Kidney epithelial cell (primary cell): ENCODE data around the gene LRRFIP1. TPM values are rescaled to one million over a fixed set of nuclear protein-coding genes. Genes with fewer than 3 reads are reported as not detected.

Experiments
- DNase-seq: peaks from one replicate; pipeline ENCODE4 v3.0.0-alpha.2; 2010; ENCODE audit warnings: low read depth
- H3K27me3 ChIP-seq: 2 replicates; pipeline ENCODE4 v1.6.0; 2011; ENCODE audit warnings: low read length; ENCODE audit not compliant: control insufficient read depth, insufficient read depth
- H3K36me3 ChIP-seq: 2 replicates; pipeline ENCODE4 v1.5.1; 2011; ENCODE audit warnings: low read length; ENCODE audit not compliant: control insufficient read depth, insufficient read depth
- H3K4me3 ChIP-seq: 2 replicates; pipeline ENCODE4 v1.5.1; 2011; ENCODE audit warnings: low read depth, mild to moderate bottlenecking, control low read depth, low read length
- CTCF ChIP-seq: IDR thresholded peaks from 2 replicates; pipeline ENCODE4 v1.5.1; 2011; ENCODE audit warnings: mild to moderate bottlenecking, moderate library complexity, low read length, control low read depth, inconsistent platforms; ENCODE audit not compliant: insufficient read depth, poor library complexity, severe bottlenecking
- total RNA-seq: library from RNA; depleted of rRNA; stranded (reverse); fragments of >200 nt; gene quantifications from 2 replicates; pipeline ENCODE4 v1.2.3, GENCODE V29; 2015

The LRRFIP1 gene
- total RNA-seq, 1 donor from 2014 or later = 97.5 TPM

- Histone ChIP-seq H3K27me3 (peaks cover under 1% of the 10 kb centered on the region), H3K4me3 (no peak overlapping the region), H3K36me3 (no peaks in the 10 kb centered on the region)
- TF ChIP-seq CTCF = no peak
- no peak for DNase-seq
Measured at GRCh38 chr2:237815637-237816036, 188.2 kb downstream of the LRRFIP1 start.

- TF ChIP-seq CTCF = no peak
- Histone ChIP-seq H3K4me3 (no peak overlapping the region), H3K27me3 (no peaks in the 10 kb centered on the region), H3K36me3 (no peaks in the 10 kb centered on the region)
- no peak for DNase-seq
Measured at GRCh38 chr2:237816531-237816930, 189.1 kb downstream of the LRRFIP1 start.

GRCh38 chr2:237818066-237818473 lies 190.7 kb downstream of the LRRFIP1 start:
- no peak for TF ChIP-seq CTCF
- Histone ChIP-seq H3K36me3 (no peaks in the 10 kb centered on the region), H3K4me3 (no peak overlapping the region), H3K27me3 (no peaks in the 10 kb centered on the region)
- peak; percentile 19 for DNase-seq

- DNase-seq = no peak
- Histone ChIP-seq H3K27me3 (no peaks in the 10 kb centered on the region), H3K4me3 (no peak overlapping the region), H3K36me3 (no peaks in the 10 kb centered on the region)
- TF ChIP-seq CTCF = no peak
Measured at GRCh38 chr2:237819231-237819630, 191.8 kb downstream of the LRRFIP1 start.

GRCh38 chr2:237820421-237820820 lies 193.0 kb downstream of the LRRFIP1 start:
- no peak for TF ChIP-seq CTCF
- no peak for DNase-seq
- Histone ChIP-seq H3K36me3 (no peaks in the 10 kb centered on the region), H3K4me3 (no peak overlapping the region), H3K27me3 (no peaks in the 10 kb centered on the region)

- H3K36me3 ChIP-seq = no peaks in the 10 kb centered on the region
- H3K4me3 ChIP-seq = no peak overlapping the region
- no peak for TF ChIP-seq CTCF
- no peaks in the 10 kb centered on the region for H3K27me3 ChIP-seq
- no peak for DNase-seq
Measured at GRCh38 chr2:237823544-237823943, 196.2 kb downstream of the LRRFIP1 start.
